ENCODE results near the gene EDIL3.

Gene EDIL3

GRCh38 chr5:84149094-84149493 is 235.6 kb downstream of the EDIL3 start:
- DNase-seq (ENCODE audit: insufficient read length, low spot score) (no peak), FAIRE-seq (no peak)
- TF ChIP-seq CTCF (IDR thresholded peaks at IDR 0.05; ENCODE audit: insufficient read depth, missing control alignments), result no peak

GRCh38 chr5:84148651-84149050 is 236.0 kb downstream of the EDIL3 start:
- no peak for DNase-seq (ENCODE audit: insufficient read length, low spot score)
- no peak for FAIRE-seq
- TF ChIP-seq CTCF (IDR thresholded peaks at IDR 0.05; ENCODE audit: insufficient read depth, missing control alignments), result no peak

GRCh38 chr5:84137541-84137940 is 247.1 kb downstream of the EDIL3 start:
- FAIRE-seq (no peak), DNase-seq (ENCODE audit: insufficient read length, low spot score) (no peak)

DNA sequence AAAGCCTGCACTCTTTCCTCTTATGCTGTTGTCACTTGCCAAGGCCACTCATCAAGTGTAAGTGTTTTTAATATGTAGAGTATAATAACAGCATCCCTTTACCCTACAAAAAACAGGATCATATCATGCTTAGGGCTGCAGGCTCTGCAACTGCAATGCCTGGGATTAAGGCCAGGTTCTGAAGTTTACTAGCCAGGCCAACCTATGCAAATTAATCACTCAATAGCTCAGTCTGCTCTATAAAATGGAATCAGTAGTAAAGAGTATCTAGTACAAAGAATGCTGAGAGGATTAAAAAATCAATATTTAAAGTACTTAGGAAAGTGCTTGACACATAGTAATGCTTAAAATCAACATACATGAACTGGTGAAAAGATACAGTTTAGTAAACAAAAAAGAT is 253.3 kb downstream of the EDIL3 start:
- FAIRE-seq, result no peak
- DNase-seq (ENCODE audit: insufficient read length, low spot score), result no peak
- TF ChIP-seq CTCF (IDR thresholded peaks at IDR 0.05; ENCODE audit: insufficient read depth, missing control alignments), result no peak

More at GRCh38 chr5:84137541-84137940, 247.1 kb downstream of the EDIL3 start:
- TF ChIP-seq CTCF (IDR thresholded peaks at IDR 0.05; ENCODE audit: insufficient read depth, missing control alignments), result no peak

- DNase-seq (ENCODE audit: insufficient read length, low spot score), result no peak
- TF ChIP-seq CTCF (IDR thresholded peaks at IDR 0.05; ENCODE audit: insufficient read depth, missing control alignments), result no peak
- FAIRE-seq, result no peak
Measured at GRCh38 chr5:84130006-84130580, 254.6 kb downstream of the EDIL3 start.

- DNase-seq (ENCODE audit: insufficient read length, low spot score) (no peak), FAIRE-seq (no peak)
- TF ChIP-seq CTCF (IDR thresholded peaks at IDR 0.05; ENCODE audit: insufficient read depth, missing control alignments), result no peak
Measured at GRCh38 chr5:84125216-84125615, 259.5 kb downstream of the EDIL3 start.

GRCh38 chr5:84119252-84119651 is 265.4 kb downstream of the EDIL3 start:
- FAIRE-seq (no peak), DNase-seq (ENCODE audit: insufficient read length, low spot score) (no peak)
- no peak for TF ChIP-seq CTCF (IDR thresholded peaks at IDR 0.05; ENCODE audit: insufficient read depth, missing control alignments)

Measured in D721Med (cell line).